Hepatocyte (in vitro differentiated cells): ENCODE results near the gene SETX.

Experiments used
- CTCF ChIP-seq: fragments of 200-600 bp; sonication (generic); IDR thresholded peaks from 2 replicates; pipeline ENCODE4 v1.5.1; 2016; ENCODE audit warnings: antibody characterized with exemption, mild to moderate bottlenecking; ENCODE audit not compliant: poor library complexity
- EZH2 ChIP-seq: fragments of 200-600 bp; sonication (generic); IDR thresholded peaks from 2 replicates; pipeline ENCODE4 v1.6.1; 2016; ENCODE audit warnings: antibody characterized with exemption, mild to moderate bottlenecking, borderline replicate concordance
- EZH2phosphoT487 ChIP-seq: fragments of 200-600 bp; sonication (generic); IDR thresholded peaks from one replicate; pipeline ENCODE4 v1.6.1; 2018; ENCODE audit warnings: antibody characterized with exemption, mild to moderate bottlenecking, low read depth, moderate library complexity; ENCODE audit not compliant: unreplicated experiment, severe bottlenecking

- TF ChIP-seq CTCF (no peak), EZH2phosphoT487 (no peak), EZH2 (no peak)
Measured at GRCh38 chr9:132287256-132287760, 67.5 kb downstream of the SETX start.
